ENCODE results near the gene ZNF516.

Gene ZNF516

DNA sequence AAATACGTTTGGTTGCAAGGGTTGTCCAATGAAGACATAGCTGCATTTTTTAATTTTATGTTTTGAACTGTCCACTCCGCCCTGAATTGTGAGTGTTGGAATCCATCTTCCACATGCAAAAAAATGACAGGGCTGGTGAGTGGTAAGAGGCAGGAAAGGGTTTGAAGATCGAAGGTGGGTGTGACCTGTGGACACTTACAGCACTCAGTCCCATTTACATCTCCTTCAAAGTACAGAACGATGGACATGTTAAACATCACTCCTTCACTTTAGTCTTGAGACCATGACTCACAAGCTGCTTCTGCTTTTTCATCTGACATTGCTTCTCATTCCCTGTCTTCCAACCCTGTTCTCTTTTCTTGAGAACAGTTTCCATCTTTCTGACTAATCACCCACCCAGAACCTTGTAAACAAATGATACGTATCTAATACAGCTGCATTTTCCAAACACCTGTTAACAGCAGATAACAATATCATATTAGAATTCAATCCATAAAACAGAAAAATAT lies 179.3 kb downstream of the ZNF516 start (continued):
- TF ChIP-seq, protein P1, sequence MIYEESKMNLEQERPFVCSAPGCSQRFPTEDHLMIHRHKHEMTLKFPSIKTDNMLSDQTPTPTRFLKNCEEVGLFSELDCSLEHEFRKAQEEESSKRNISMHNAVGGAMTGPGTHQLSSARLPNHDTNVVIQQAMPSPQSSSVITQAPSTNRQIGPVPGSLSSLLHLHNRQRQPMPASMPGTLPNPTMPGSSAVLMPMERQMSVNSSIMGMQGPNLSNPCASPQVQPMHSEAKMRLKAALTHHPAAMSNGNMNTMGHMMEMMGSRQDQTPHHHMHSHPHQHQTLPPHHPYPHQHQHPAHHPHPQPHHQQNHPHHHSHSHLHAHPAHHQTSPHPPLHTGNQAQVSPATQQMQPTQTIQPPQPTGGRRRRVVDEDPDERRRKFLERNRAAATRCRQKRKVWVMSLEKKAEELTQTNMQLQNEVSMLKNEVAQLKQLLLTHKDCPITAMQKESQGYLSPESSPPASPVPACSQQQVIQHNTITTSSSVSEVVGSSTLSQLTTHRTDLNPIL (CRISPR knock-in tag; IDR thresholded peaks at IDR 0.05; ENCODE audit: low read depth) = no peak

DNA sequence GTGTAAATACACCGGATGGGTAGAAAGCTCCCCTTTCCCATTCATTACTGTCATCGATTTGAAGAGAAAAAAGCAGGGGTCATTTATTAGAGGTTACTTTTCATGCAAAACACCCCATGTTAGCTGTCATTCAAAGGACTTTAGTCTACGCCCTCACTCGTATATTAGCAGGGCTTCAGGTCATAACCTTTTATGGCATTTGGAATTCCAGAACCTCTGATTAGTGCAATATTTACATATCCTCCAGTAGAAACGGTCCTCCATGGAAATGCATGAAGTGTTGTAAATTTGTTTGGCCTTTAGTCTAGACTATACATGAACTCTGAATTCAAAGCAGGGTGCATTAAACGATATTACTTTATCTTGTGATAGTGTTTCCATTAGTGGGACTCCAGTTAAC lies 180.5 kb downstream of the ZNF516 start:
- TF ChIP-seq ZFP3 (CRISPR knock-in tag; IDR thresholded peaks at IDR 0.05) = no peak
- TF ChIP-seq TOX (CRISPR knock-in tag; IDR thresholded peaks at IDR 0.05; ENCODE audit: borderline replicate concordance) = no peak
- TF ChIP-seq, protein P2, sequence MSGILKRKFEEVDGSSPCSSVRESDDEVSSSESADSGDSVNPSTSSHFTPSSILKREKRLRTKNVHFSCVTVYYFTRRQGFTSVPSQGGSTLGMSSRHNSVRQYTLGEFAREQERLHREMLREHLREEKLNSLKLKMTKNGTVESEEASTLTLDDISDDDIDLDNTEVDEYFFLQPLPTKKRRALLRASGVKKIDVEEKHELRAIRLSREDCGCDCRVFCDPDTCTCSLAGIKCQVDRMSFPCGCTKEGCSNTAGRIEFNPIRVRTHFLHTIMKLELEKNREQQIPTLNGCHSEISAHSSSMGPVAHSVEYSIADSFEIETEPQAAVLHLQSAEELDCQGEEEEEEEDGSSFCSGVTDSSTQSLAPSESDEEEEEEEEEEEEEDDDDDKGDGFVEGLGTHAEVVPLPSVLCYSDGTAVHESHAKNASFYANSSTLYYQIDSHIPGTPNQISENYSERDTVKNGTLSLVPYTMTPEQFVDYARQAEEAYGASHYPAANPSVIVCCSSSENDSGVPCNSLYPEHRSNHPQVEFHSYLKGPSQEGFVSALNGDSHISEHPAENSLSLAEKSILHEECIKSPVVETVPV (CRISPR knock-in tag; IDR thresholded peaks at IDR 0.05) = no peak
- TF ChIP-seq BACH2 (CRISPR knock-in tag; IDR thresholded peaks at IDR 0.05; ENCODE audit: borderline replicate concordance) = no peak
- no peak for TF ChIP-seq ZNF8 (CRISPR knock-in tag; IDR thresholded peaks at IDR 0.05)
- TF ChIP-seq ESRRG (CRISPR knock-in tag; IDR thresholded peaks at IDR 0.05) = no peak
- no peak for TF ChIP-seq ZNF565 (CRISPR knock-in tag; conservative IDR thresholded peaks at IDR 0.05; ENCODE audit: low read depth)
- TF ChIP-seq ARNTL (CRISPR knock-in tag; IDR thresholded peaks at IDR 0.05; ENCODE audit: borderline replicate concordance, low read depth) = no peak
- TF ChIP-seq SNAI2 (CRISPR knock-in tag; IDR thresholded peaks at IDR 0.05) = no peak
- TF ChIP-seq, protein P3, sequence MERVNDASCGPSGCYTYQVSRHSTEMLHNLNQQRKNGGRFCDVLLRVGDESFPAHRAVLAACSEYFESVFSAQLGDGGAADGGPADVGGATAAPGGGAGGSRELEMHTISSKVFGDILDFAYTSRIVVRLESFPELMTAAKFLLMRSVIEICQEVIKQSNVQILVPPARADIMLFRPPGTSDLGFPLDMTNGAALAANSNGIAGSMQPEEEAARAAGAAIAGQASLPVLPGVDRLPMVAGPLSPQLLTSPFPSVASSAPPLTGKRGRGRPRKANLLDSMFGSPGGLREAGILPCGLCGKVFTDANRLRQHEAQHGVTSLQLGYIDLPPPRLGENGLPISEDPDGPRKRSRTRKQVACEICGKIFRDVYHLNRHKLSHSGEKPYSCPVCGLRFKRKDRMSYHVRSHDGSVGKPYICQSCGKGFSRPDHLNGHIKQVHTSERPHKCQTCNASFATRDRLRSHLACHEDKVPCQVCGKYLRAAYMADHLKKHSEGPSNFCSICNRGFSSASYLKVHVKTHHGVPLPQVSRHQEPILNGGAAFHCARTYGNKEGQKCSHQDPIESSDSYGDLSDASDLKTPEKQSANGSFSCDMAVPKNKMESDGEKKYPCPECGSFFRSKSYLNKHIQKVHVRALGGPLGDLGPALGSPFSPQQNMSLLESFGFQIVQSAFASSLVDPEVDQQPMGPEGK (CRISPR knock-in tag; IDR thresholded peaks at IDR 0.05; ENCODE audit: borderline replicate concordance) = no peak
- no peak for TF ChIP-seq GLIS3 (CRISPR knock-in tag; IDR thresholded peaks at IDR 0.05)
- no peak for TF ChIP-seq ZC3H10 (CRISPR knock-in tag; IDR thresholded peaks at IDR 0.05)
- TF ChIP-seq, protein P4, sequence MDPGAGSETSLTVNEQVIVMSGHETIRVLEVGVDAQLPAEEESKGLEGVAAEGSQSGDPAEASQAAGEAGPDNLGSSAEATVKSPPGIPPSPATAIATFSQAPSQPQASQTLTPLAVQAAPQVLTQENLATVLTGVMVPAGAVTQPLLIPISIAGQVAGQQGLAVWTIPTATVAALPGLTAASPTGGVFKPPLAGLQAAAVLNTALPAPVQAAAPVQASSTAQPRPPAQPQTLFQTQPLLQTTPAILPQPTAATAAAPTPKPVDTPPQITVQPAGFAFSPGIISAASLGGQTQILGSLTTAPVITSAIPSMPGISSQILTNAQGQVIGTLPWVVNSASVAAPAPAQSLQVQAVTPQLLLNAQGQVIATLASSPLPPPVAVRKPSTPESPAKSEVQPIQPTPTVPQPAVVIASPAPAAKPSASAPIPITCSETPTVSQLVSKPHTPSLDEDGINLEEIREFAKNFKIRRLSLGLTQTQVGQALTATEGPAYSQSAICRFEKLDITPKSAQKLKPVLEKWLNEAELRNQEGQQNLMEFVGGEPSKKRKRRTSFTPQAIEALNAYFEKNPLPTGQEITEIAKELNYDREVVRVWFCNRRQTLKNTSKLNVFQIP (CRISPR knock-in tag; IDR thresholded peaks at IDR 0.05; ENCODE audit: borderline replicate concordance, low read depth) = no peak
- TF ChIP-seq ZFP30 (CRISPR knock-in tag; IDR thresholded peaks at IDR 0.05) = no peak
- TF ChIP-seq, protein P1 (CRISPR knock-in tag; IDR thresholded peaks at IDR 0.05; ENCODE audit: low read depth) = no peak
- ATAC-seq = no peak

DNA sequence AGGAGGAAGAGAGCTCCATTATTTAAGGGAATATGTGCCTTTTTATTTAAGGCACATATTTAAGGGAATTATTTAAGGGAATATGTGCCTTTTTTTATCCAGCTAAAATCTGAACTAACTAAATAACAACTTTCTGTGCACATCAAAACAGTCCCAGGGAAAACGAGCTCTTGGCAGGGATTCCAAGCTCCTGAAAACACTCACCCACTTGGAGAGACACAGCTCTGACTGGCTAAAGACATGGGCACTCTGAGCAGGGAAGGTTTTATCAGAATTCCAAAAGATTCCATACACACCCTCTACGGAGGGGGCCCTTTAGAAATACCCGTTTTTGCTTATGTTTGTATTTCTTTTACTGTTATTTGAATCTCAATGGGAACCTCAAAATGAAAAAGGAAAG lies 181.0 kb downstream of the ZNF516 start:
- TF ChIP-seq ARNTL (CRISPR knock-in tag; IDR thresholded peaks at IDR 0.05; ENCODE audit: borderline replicate concordance, low read depth) (no peak), ZC3H10 (CRISPR knock-in tag; IDR thresholded peaks at IDR 0.05) (no peak), ESRRG (CRISPR knock-in tag; IDR thresholded peaks at IDR 0.05) (no peak), OSR1 (CRISPR knock-in tag; IDR thresholded peaks at IDR 0.05) (no peak)

More for the DNA sequence above, 181.0 kb downstream of the ZNF516 start:
- no peak for ATAC-seq
